Progenitor cell of endocrine pancreas (in vitro differentiated cells): ENCODE data around the gene NPHP1. TPM values are rescaled to one million over a fixed set of nuclear protein-coding genes. Genes with fewer than 3 reads are reported as not detected.
"Not testable (repeated sequence)": the region's sequence is repeated elsewhere in the genome, so short reads cannot be mapped to it uniquely, and the experiment has no call there.

Source experiments
- DNase-seq: peaks from one replicate; pipeline ENCODE4 v3.0.0; 2021; ENCODE audit warnings: low spot score; ENCODE audit not compliant: unreplicated experiment
- H3K27ac Mint-ChIP-seq: 2 replicates; pipeline ENCODE4 v1.8.0; 2021; ENCODE audit warnings: mild to moderate bottlenecking, moderate library complexity, mixed read lengths
- H3K27me3 Mint-ChIP-seq: 2 replicates; pipeline ENCODE4 v1.8.0; 2021; ENCODE audit warnings: mixed read lengths
- H3K36me3 Mint-ChIP-seq: 2 replicates; pipeline ENCODE4 v1.8.0; 2022; ENCODE audit warnings: mixed read lengths; ENCODE audit not compliant: insufficient read depth
- H3K4me1 Mint-ChIP-seq: 2 replicates; pipeline ENCODE4 v1.8.0; 2021; ENCODE audit warnings: low read depth, mixed read lengths
- H3K4me3 Mint-ChIP-seq: 2 replicates; pipeline ENCODE4 v1.8.0; 2021; ENCODE audit warnings: low read depth, mild to moderate bottlenecking, moderate library complexity, mixed read lengths
- H3K9me3 Mint-ChIP-seq: 2 replicates; pipeline ENCODE4 v1.8.0; 2021; ENCODE audit warnings: low read depth, mixed read lengths
- total RNA-seq: library from RNA; stranded (reverse); gene quantifications from 2 replicates; pipeline ENCODE4 v1.2.1, GENCODE V29; 2021
- TF ChIP-seq, protein P1 (sequence below): fragments of 200-600 bp; sonication (generic); IDR thresholded peaks from one replicate; pipeline ENCODE4 v1.5.0; 2021; ENCODE audit warnings: antibody characterized with exemption, mild to moderate bottlenecking; ENCODE audit not compliant: unreplicated experiment

Gene NPHP1
- total RNA-seq, 1 donor from 2014 or later = 13.5 TPM

GRCh38 chr2:110221938-110222337 lies 17.1 kb upstream of the NPHP1 start:
- H3K4me3 Mint-ChIP-seq = no peak overlapping the region
- no peaks in the 10 kb centered on the region for H3K36me3 Mint-ChIP-seq
- peaks cover 2% of the 10 kb centered on the region for H3K4me1 Mint-ChIP-seq
- H3K27me3 Mint-ChIP-seq = peaks cover 3% of the 10 kb centered on the region
- DNase-seq = no peak
- H3K27ac Mint-ChIP-seq = no peak overlapping the region
- H3K9me3 Mint-ChIP-seq = no peaks in the 10 kb centered on the region
- TF ChIP-seq, protein P1, sequence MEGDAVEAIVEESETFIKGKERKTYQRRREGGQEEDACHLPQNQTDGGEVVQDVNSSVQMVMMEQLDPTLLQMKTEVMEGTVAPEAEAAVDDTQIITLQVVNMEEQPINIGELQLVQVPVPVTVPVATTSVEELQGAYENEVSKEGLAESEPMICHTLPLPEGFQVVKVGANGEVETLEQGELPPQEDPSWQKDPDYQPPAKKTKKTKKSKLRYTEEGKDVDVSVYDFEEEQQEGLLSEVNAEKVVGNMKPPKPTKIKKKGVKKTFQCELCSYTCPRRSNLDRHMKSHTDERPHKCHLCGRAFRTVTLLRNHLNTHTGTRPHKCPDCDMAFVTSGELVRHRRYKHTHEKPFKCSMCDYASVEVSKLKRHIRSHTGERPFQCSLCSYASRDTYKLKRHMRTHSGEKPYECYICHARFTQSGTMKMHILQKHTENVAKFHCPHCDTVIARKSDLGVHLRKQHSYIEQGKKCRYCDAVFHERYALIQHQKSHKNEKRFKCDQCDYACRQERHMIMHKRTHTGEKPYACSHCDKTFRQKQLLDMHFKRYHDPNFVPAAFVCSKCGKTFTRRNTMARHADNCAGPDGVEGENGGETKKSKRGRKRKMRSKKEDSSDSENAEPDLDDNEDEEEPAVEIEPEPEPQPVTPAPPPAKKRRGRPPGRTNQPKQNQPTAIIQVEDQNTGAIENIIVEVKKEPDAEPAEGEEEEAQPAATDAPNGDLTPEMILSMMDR = no peak

DNA sequence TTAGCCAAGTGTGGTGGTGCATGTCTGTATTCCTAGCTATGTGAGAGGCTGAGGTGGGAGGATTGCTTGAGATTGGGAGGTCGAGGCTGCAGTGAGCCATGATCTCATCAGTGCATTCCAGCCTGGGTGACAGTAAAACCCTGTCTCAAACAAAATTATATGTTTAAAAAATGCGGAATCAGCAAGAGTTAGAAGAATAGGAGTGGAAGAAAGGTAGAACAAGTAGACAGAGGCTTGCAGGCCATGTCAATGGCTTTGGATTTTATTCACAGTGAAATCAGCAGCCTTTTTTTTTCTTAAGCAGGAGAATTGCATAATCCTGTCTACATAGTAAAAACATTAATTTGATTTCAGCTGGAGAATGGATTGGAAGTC lies 15.4 kb upstream of the NPHP1 start:
- DNase-seq = no peak
- Mint-ChIP-seq H3K27ac (no peak overlapping the region), H3K9me3 (no peaks in the 10 kb centered on the region), H3K4me1 (peaks cover 2% of the 10 kb centered on the region), H3K36me3 (no peaks in the 10 kb centered on the region), H3K4me3 (no peak overlapping the region), H3K27me3 (no peaks in the 10 kb centered on the region)
- TF ChIP-seq, protein P1 = no peak

- Mint-ChIP-seq H3K4me3 (no peak overlapping the region), H3K27ac (no peak overlapping the region)
Measured at GRCh38 chr2:110219496-110220189, 14.8 kb upstream of the NPHP1 start.

GRCh38 chr2:110218889-110219288 lies 14.1 kb upstream of the NPHP1 start:
- not testable (repeated sequence) for H3K4me1 Mint-ChIP-seq, H3K36me3 Mint-ChIP-seq, H3K27me3 Mint-ChIP-seq, H3K9me3 Mint-ChIP-seq, H3K27ac Mint-ChIP-seq, DNase-seq, H3K4me3 Mint-ChIP-seq

More at GRCh38 chr2:110219496-110220189, 14.8 kb upstream of the NPHP1 start:
- no peak for DNase-seq
- TF ChIP-seq, protein P1 = no peak
- Mint-ChIP-seq H3K27me3 (no peaks in the 10 kb centered on the region), H3K4me1 (peaks cover 2% of the 10 kb centered on the region), H3K36me3 (no peaks in the 10 kb centered on the region), H3K9me3 (no peaks in the 10 kb centered on the region)

- TF ChIP-seq, protein P1 = no peak
Measured at GRCh38 chr2:110216803-110217202, 12.0 kb upstream of the NPHP1 start.

DNA sequence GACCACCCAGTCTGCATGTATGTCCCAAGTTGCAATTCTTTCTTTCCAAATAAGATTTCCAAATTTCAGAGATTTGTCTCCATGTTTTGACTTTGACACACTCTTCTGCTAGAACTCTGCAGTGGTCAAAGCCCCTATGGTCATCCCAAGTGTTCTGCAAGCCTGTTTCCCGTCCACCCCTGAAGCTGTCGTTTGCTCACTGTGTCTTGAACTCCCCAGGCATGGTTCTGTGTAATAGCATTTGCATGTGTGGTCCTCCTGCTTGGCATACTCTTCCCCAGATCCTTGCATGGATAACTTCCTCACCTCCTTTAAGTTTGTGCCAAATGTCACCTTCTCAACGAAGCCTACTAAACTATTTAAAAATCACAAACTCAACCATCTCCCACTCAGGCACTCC lies 11.4 kb upstream of the NPHP1 start:
- TF ChIP-seq, protein P1 = no peak
- peaks cover 5% of the 10 kb centered on the region for H3K4me1 Mint-ChIP-seq
- no peaks in the 10 kb centered on the region for H3K27me3 Mint-ChIP-seq
- H3K4me3 Mint-ChIP-seq = no peak overlapping the region
- H3K9me3 Mint-ChIP-seq = peaks cover 3% of the 10 kb centered on the region
- H3K36me3 Mint-ChIP-seq = no peaks in the 10 kb centered on the region
- no peak for DNase-seq
- H3K27ac Mint-ChIP-seq = no peak overlapping the region

More at GRCh38 chr2:110216803-110217202, 12.0 kb upstream of the NPHP1 start:
- no peaks in the 10 kb centered on the region for H3K36me3 Mint-ChIP-seq
- no peak overlapping the region for H3K27ac Mint-ChIP-seq
- peaks cover 3% of the 10 kb centered on the region for H3K4me1 Mint-ChIP-seq
- peaks cover 3% of the 10 kb centered on the region for H3K9me3 Mint-ChIP-seq
- H3K27me3 Mint-ChIP-seq = no peaks in the 10 kb centered on the region
- no peak for DNase-seq
- H3K4me3 Mint-ChIP-seq = no peak overlapping the region
